NB4 (cell line): Measurements from ENCODE around the gene PHACTR3.

ENCODE experiments used
- MYC ChIP-seq: IDR thresholded peaks from 2 replicates; pipeline ENCODE4 v1.6.1; 2011; ENCODE audit warnings: low read depth, low read length
- TF ChIP-seq, protein P1 (sequence below): IDR thresholded peaks from one replicate; pipeline ENCODE4 v1.5.1; 2012; ENCODE audit warnings: low read depth, low read length

DNA sequence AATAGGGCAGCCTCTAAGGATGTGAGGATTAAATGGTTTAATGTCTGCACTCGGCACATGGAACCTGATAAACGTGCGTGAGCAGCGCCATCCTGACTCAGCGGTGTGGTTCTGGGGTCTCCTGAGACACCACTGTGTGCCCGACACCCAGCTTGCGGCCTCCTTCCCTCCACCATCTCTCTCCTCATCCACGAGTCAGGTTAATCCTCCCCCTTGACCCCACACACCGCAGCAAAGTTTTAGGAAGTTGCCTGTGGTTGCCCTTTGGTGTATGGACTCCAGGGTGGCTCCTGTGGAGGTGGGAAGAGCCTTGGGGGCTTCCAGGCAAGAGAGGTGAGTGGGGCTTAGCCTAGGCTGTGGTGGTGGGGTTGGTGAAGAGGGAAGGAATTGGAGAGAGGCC is 68.2 kb downstream of the PHACTR3 start:
- TF ChIP-seq MYC, result no peak
- TF ChIP-seq, protein P1, sequence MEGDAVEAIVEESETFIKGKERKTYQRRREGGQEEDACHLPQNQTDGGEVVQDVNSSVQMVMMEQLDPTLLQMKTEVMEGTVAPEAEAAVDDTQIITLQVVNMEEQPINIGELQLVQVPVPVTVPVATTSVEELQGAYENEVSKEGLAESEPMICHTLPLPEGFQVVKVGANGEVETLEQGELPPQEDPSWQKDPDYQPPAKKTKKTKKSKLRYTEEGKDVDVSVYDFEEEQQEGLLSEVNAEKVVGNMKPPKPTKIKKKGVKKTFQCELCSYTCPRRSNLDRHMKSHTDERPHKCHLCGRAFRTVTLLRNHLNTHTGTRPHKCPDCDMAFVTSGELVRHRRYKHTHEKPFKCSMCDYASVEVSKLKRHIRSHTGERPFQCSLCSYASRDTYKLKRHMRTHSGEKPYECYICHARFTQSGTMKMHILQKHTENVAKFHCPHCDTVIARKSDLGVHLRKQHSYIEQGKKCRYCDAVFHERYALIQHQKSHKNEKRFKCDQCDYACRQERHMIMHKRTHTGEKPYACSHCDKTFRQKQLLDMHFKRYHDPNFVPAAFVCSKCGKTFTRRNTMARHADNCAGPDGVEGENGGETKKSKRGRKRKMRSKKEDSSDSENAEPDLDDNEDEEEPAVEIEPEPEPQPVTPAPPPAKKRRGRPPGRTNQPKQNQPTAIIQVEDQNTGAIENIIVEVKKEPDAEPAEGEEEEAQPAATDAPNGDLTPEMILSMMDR, result no peak
